Brain microvascular endothelial cell (primary cell): Measurements from ENCODE around the gene PAX7.

Experiments
- DNase-seq: peaks from one replicate; pipeline ENCODE4 v3.0.0-alpha.2; 2020
- H3K27ac ChIP-seq: fragments of 250-450 bp; sonication (Bioruptor Pico); 2 replicates; pipeline ENCODE4 v1.5.1; 2020; ENCODE audit warnings: mild to moderate bottlenecking, moderate library complexity
- H3K27me3 ChIP-seq: fragments of 250-450 bp; sonication (Bioruptor Pico); replicated peaks from 2 replicates; pipeline ENCODE4 v1.5.1; 2020; ENCODE audit warnings: mild to moderate bottlenecking
- H3K36me3 ChIP-seq: fragments of 250-450 bp; sonication (Bioruptor Pico); replicated peaks from 2 replicates; pipeline ENCODE4 v1.5.1; 2020; ENCODE audit warnings: mild to moderate bottlenecking
- H3K4me3 ChIP-seq: 2 replicates; pipeline ENCODE4 v1.5.1; 2011; ENCODE audit warnings: low read depth, mild to moderate bottlenecking, control low read depth, low read length, moderate library complexity
- CTCF ChIP-seq: IDR thresholded peaks from 2 replicates; pipeline ENCODE4 v1.5.1; 2011; ENCODE audit warnings: low read depth, mild to moderate bottlenecking, moderate library complexity, low read length, control low read depth, inconsistent platforms; ENCODE audit errors: missing control alignments
- in situ Hi-C: cut with HindIII; loops from 2 replicates; pipeline ENCODE4 v1.10.0; 2017; ENCODE audit warnings: low sequenced_read_pairs, low pct_ligation_motif_present

The PAX7 gene

GRCh38 chr1:18658831-18659230 is 28.2 kb downstream of the PAX7 start:
- Histone ChIP-seq H3K36me3 (no peaks in the 10 kb centered on the region), H3K27me3 (peaks cover 12% of the 10 kb centered on the region), H3K4me3 (no peak overlapping the region), H3K27ac (no peak overlapping the region)
- DNase-seq: no peak
- in situ Hi-C loops: no loop called here
- no peak for TF ChIP-seq CTCF

GRCh38 chr1:18661404-18662285 is 31.0 kb downstream of the PAX7 start:
- DNase-seq: no peak
- in situ Hi-C loops: no loop called here
- Histone ChIP-seq H3K27me3 (peaks cover 2% of the 10 kb centered on the region), H3K27ac (no peak overlapping the region), H3K4me3 (no peak overlapping the region), H3K36me3 (no peaks in the 10 kb centered on the region)
- no peak for TF ChIP-seq CTCF

DNA sequence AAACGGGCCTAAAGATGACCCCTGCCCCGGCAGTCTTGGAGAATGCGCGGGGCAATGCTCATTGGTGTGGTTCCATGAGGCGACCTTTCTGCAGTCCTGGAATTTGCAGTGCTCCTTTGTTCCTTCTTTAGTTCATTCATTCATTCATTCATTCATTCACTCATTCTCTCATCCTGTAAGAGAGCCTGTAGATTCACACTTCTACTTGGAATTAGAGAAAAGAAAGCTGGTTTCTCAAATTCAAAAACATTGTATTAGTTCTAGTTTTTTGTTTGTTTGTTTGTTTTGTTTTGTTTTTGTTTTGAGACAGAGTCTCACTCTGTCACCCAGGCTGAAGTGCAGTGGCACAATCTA is 31.6 kb downstream of the PAX7 start:
- no peaks in the 10 kb centered on the region for H3K27me3 ChIP-seq
- no peak overlapping the region for H3K4me3 ChIP-seq
- H3K36me3 ChIP-seq: no peaks in the 10 kb centered on the region
- in situ Hi-C loops: no loop called here
- no peak for DNase-seq
- no peak overlapping the region for H3K27ac ChIP-seq
- TF ChIP-seq CTCF: no peak

DNA sequence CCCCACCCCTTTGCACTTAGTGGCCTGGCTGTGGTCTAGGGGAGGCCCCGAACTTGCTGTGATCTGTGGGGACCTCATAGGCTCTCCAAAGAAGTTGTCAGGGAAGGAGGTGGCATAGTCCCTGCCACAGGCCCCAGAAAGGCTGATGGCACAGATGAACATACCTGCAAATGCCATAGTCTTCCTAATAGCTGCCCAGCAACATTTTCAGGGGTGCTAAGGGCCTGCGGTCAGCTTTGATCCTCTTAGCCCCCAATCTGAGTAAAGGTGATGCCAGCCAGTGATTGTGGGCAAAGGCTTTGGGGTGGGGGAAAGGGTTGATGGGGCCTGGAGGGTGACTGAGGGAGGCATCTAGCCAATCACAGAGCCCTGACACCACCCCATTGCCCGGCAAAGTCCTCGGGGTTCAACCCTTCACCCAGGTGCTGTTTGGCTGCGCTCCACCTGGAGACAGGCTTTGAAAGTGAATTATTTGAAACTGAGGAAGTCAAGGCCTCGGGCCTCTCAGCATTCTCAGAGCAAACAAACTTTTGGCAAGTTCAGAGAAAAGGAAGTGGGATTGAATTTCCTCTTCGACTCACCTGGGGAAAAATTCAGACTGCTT is 35.8 kb downstream of the PAX7 start:
- no peak for DNase-seq
- in situ Hi-C loops: no loop called here
- Histone ChIP-seq H3K27me3 (no peaks in the 10 kb centered on the region), H3K27ac (no peak overlapping the region), H3K36me3 (no peaks in the 10 kb centered on the region), H3K4me3 (no peak overlapping the region)
- TF ChIP-seq CTCF: no peak

DNA sequence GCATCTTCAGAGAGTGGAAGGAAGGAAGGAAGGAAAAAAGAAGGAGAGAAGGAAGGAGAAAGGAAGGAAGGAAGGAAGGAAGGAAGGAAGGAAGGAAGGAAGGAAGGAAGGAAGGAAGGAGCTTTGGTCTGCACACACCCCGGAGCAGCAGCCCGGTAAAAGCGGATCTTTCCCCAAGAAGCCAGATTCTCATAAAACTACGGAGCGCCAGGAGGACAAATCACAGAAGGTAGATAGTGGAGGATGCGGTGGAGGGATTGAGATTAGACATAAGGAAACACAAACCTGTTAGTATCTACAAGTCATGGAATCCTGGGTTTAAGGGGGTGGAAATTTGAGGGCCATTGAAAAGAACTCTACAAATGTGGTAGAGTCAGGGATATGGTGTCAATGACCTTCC is 36.7 kb downstream of the PAX7 start:
- no peaks in the 10 kb centered on the region for H3K27me3 ChIP-seq
- H3K4me3 ChIP-seq: no peak overlapping the region
- DNase-seq: no peak
- TF ChIP-seq CTCF: no peak
- no peak overlapping the region for H3K27ac ChIP-seq
- in situ Hi-C loops: no loop called here
- H3K36me3 ChIP-seq: no peaks in the 10 kb centered on the region
